Fibroblast of pulmonary artery (primary cell): ENCODE results near the gene PRR33.

Experiments
- DNase-seq: peaks from one replicate; pipeline ENCODE4 v3.0.0-alpha.2; 2010; ENCODE audit warnings: low read depth
- H3K4me3 ChIP-seq: replicated peaks from 2 replicates; pipeline ENCODE4 v1.5.1; 2011; ENCODE audit warnings: low read depth, mild to moderate bottlenecking, control low read depth, low read length, moderate library complexity
- TF ChIP-seq, protein P1 (sequence below): IDR thresholded peaks from 2 replicates; pipeline ENCODE4 v1.5.1; 2011; ENCODE audit warnings: mild to moderate bottlenecking, control low read depth, low read length, inconsistent platforms; ENCODE audit errors: missing control alignments

PRR33 gene

DNA sequence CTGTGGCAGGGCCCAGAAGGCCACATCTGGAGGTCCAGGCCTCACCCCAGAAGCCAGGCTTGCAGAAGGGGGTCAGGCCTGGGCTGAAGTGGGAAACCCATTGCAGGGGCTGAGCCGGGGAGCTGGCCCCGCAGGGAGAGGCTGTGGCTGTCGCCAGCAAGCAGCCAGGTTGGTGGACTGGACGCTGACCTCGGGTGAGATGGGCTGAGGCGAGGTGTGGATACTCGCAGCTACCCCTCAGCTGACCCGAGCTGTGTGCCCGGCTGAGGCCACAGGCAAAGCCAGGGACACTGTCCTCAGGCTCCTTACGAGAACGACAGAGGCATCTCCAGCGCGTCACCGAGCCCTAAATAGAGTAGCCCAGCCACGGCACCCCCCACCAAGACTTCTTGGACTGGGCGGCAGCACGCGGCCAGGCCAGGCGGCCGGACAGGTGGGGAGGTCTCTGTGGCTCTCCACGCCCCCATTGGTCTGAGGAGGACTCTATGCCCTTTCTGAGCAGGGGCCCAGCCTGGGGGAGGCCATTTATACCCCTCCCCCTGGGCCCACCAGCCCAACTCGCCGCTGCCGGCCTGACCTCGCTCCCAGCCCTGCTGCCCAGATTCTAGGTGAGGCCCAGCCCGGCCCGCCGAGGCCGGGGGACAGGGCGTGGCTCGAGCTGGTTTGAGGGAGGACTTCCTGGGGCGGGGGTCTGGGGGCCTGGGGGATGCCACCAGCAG lies 53.1 kb downstream of the PRR33 start, which contains the start of gene TNNI2:
TNNI2 (plus strand) TSS at position 556 of the 719 bp plus-strand sequence. CDS start 716 bp downstream, outside the sequence.
- TF ChIP-seq, protein P1, sequence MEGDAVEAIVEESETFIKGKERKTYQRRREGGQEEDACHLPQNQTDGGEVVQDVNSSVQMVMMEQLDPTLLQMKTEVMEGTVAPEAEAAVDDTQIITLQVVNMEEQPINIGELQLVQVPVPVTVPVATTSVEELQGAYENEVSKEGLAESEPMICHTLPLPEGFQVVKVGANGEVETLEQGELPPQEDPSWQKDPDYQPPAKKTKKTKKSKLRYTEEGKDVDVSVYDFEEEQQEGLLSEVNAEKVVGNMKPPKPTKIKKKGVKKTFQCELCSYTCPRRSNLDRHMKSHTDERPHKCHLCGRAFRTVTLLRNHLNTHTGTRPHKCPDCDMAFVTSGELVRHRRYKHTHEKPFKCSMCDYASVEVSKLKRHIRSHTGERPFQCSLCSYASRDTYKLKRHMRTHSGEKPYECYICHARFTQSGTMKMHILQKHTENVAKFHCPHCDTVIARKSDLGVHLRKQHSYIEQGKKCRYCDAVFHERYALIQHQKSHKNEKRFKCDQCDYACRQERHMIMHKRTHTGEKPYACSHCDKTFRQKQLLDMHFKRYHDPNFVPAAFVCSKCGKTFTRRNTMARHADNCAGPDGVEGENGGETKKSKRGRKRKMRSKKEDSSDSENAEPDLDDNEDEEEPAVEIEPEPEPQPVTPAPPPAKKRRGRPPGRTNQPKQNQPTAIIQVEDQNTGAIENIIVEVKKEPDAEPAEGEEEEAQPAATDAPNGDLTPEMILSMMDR, result no peak
- no peak within 1 kb of the TSS for H3K4me3 ChIP-seq
- DNase-seq, result no peak
